IPS-18c (cell line): Measurements from ENCODE around the gene CHD3.

Experiments used
- H3K4me3 ChIP-seq: 2 replicates; pipeline ENCODE4 v1.7.0; 2013; ENCODE audit warnings: low read depth, mild to moderate bottlenecking, low read length, moderate library complexity; ENCODE audit not compliant: insufficient read depth
- H3K9me3 ChIP-seq: one replicate; pipeline ENCODE4 v1.6.1; 2013; ENCODE audit warnings: mild to moderate bottlenecking, low read length, moderate library complexity; ENCODE audit not compliant: control insufficient read depth, insufficient read depth

The CHD3 gene

GRCh38 chr17:7848131-7848579 is 40.4 kb upstream of the CHD3 start:
- peaks cover 3% of the 10 kb centered on the region for H3K9me3 ChIP-seq
- H3K4me3 ChIP-seq, result no peak overlapping the region

- no peak overlapping the region for H3K4me3 ChIP-seq
- H3K9me3 ChIP-seq, result peaks cover 3% of the 10 kb centered on the region
Observed at GRCh38 chr17:7848739-7849129, 39.9 kb upstream of the CHD3 start.

- peaks cover 3% of the 10 kb centered on the region for H3K9me3 ChIP-seq
- H3K4me3 ChIP-seq, result no peak overlapping the region
Observed at GRCh38 chr17:7849130-7849750, 39.3 kb upstream of the CHD3 start.

GRCh38 chr17:7849751-7850504 is 38.7 kb upstream of the CHD3 start:
- Histone ChIP-seq H3K9me3 (peaks cover 3% of the 10 kb centered on the region), H3K4me3 (no peak overlapping the region)

GRCh38 chr17:7850701-7851437 is 37.7 kb upstream of the CHD3 start:
- peaks cover 3% of the 10 kb centered on the region for H3K9me3 ChIP-seq
- H3K4me3 ChIP-seq, result peak overlapping the region; percentile 58

- peak overlapping the region; percentile 58 for H3K4me3 ChIP-seq
- H3K9me3 ChIP-seq, result peaks cover 3% of the 10 kb centered on the region
Observed at GRCh38 chr17:7851438-7852261, 36.9 kb upstream of the CHD3 start.

GRCh38 chr17:7852262-7852670 is 36.3 kb upstream of the CHD3 start:
- H3K4me3 ChIP-seq, result no peak overlapping the region
- peaks cover 3% of the 10 kb centered on the region for H3K9me3 ChIP-seq

GRCh38 chr17:7852919-7853690 is 35.5 kb upstream of the CHD3 start:
- Histone ChIP-seq H3K4me3 (peak overlapping the region; percentile 28; the same call in 1 of the 2 replicates), H3K9me3 (peaks cover 3% of the 10 kb centered on the region)

- no peak overlapping the region; the same call in 1 of the 2 replicates for H3K4me3 ChIP-seq
- H3K9me3 ChIP-seq, result peaks cover 3% of the 10 kb centered on the region
Observed at GRCh38 chr17:7853691-7854038, 34.9 kb upstream of the CHD3 start.

GRCh38 chr17:7854078-7854777 is 34.4 kb upstream of the CHD3 start:
- H3K9me3 ChIP-seq, result peaks cover 3% of the 10 kb centered on the region
- peak overlapping the region; percentile 79; the same call in 1 of the 2 replicates for H3K4me3 ChIP-seq

GRCh38 chr17:7854851-7855659 is 33.5 kb upstream of the CHD3 start, which contains the start of gene TMEM88:
TSS of gene TMEM88 (plus strand) at chr17:7855066. CDS start at chr17:7855075, 9 bp downstream.
- Histone ChIP-seq H3K4me3 (peak within 1 kb of the TSS; percentile 79), H3K9me3 (peaks cover 3% of the 10 kb centered on the region)

- H3K9me3 ChIP-seq, result peaks cover 3% of the 10 kb centered on the region
- H3K4me3 ChIP-seq, result peak overlapping the region; percentile 79
Observed at GRCh38 chr17:7855660-7856010, 33.0 kb upstream of the CHD3 start.

GRCh38 chr17:7856011-7856810 is 32.4 kb upstream of the CHD3 start:
- Histone ChIP-seq H3K4me3 (peak overlapping the region; percentile 79), H3K9me3 (peaks cover 3% of the 10 kb centered on the region)

GRCh38 chr17:7856811-7857712 is 31.5 kb upstream of the CHD3 start, which contains the start of gene NAA38:
TSS of gene NAA38 (minus strand) at chr17:7857559. CDS start at chr17:7857463, 96 bp downstream.
- Histone ChIP-seq H3K9me3 (peaks cover 3% of the 10 kb centered on the region), H3K4me3 (peak within 1 kb of the TSS; percentile 79)
